Measurements from ENCODE around the gene NR6A1. TPM values are rescaled to one million over a fixed set of nuclear protein-coding genes. Genes with fewer than 3 reads are reported as not detected.
A peak's percentile ranks its signal among the peaks of the same experiment; 100 is the strongest.

NR6A1 gene
- total and polyA plus RNA-seq, 2 experiments from 2014 or later = 44.2 to 139 TPM

GRCh38 chr9:124486778-124487259 lies 284.3 kb downstream of the NR6A1 start:
- no peaks in the 10 kb centered on the region for H3K9me2 ChIP-seq (ENCODE audit: insufficient read depth)
- no peak for DNase-seq (ENCODE audit: low spot score)
- Mint-ChIP-seq H3K4me3 (no peak overlapping the region), H3K27ac (no peak overlapping the region), H3K9me3 (no peaks in the 10 kb centered on the region), H3K36me3 (ENCODE audit: low read depth) (no peaks in the 10 kb centered on the region; the same call in 2 of the 3 replicates), H3K4me1 (peaks cover 30% of the 10 kb centered on the region), H3K27me3 (ENCODE audit: insufficient read depth, low read depth, poor library complexity) (peaks cover 20% of the 10 kb centered on the region)
- H3K27me3 ChIP-seq (ENCODE audit: insufficient read depth) = peaks cover 13% of the 10 kb centered on the region
- H3K4me2 ChIP-seq = peak overlapping the region; percentile 76
- no peaks in the 10 kb centered on the region for H3K79me2 ChIP-seq (replicated peaks; ENCODE audit: insufficient read depth)
- TF ChIP-seq ZNF114 (CRISPR knock-in tag; IDR thresholded peaks at IDR 0.05) = no peak
- H3K36me3 ChIP-seq (ENCODE audit: insufficient read depth) = no peaks in the 10 kb centered on the region
- H3F3A ChIP-seq (replicated peaks; ENCODE audit: low read depth) = 0 out of 2 replicates have a peak, but pooled peaks cover 3% of the 10 kb centered on the region
- peaks cover 15% of the 10 kb centered on the region for H3K4me1 ChIP-seq (ENCODE audit: insufficient read depth)
- no peak overlapping the region for H3K27ac ChIP-seq (ENCODE audit: low read depth)
- no peaks in the 10 kb centered on the region for H4K20me1 ChIP-seq (replicated peaks; ENCODE audit: insufficient read depth)
- H3K4me3 ChIP-seq = peak overlapping the region; percentile 40
- H2AFZ ChIP-seq = peak overlapping the region; percentile 96
- ATAC-seq = no peak

GRCh38 chr9:124485936-124486335 lies 285.2 kb downstream of the NR6A1 start:
- Histone ChIP-seq H3K4me1 (ENCODE audit: insufficient read depth) (peaks cover 19% of the 10 kb centered on the region), H3K36me3 (ENCODE audit: insufficient read depth) (no peaks in the 10 kb centered on the region), H3F3A (replicated peaks; ENCODE audit: low read depth) (0 out of 2 replicates have a peak, but pooled peaks cover 3% of the 10 kb centered on the region), H3K4me2 (no peak overlapping the region), H3K9me2 (ENCODE audit: insufficient read depth) (no peaks in the 10 kb centered on the region), H3K4me3 (no peak overlapping the region), H4K20me1 (replicated peaks; ENCODE audit: insufficient read depth) (no peaks in the 10 kb centered on the region), H3K27me3 (ENCODE audit: insufficient read depth) (peaks cover 15% of the 10 kb centered on the region), H3K27ac (ENCODE audit: low read depth) (no peak overlapping the region), H3K79me2 (replicated peaks; ENCODE audit: insufficient read depth) (no peaks in the 10 kb centered on the region), H2AFZ (no peak overlapping the region)
- peaks cover 23% of the 10 kb centered on the region for H3K27me3 Mint-ChIP-seq (ENCODE audit: insufficient read depth, low read depth, poor library complexity)
- no peak overlapping the region for H3K4me3 Mint-ChIP-seq
- DNase-seq (ENCODE audit: low spot score) = no peak
- peaks cover 32% of the 10 kb centered on the region for H3K4me1 Mint-ChIP-seq
- ATAC-seq = no peak
- no peak overlapping the region for H3K27ac Mint-ChIP-seq
- no peaks in the 10 kb centered on the region for H3K9me3 Mint-ChIP-seq
- H3K36me3 Mint-ChIP-seq (ENCODE audit: low read depth) = no peaks in the 10 kb centered on the region; the same call in 2 of the 3 replicates
- TF ChIP-seq ETS1 (IDR thresholded peaks at IDR 0.05) = no peak
- no peak for TF ChIP-seq CTCF (conservative IDR thresholded peaks at IDR 0.05; ENCODE audit: low read depth in 2 of 2)
- no peak for TF ChIP-seq ZNF114 (CRISPR knock-in tag; IDR thresholded peaks at IDR 0.05)
- no peak for TF ChIP-seq NANOG (IDR thresholded peaks at IDR 0.05; ENCODE audit: borderline replicate concordance)
- no peak for TF ChIP-seq CREB1 (CRISPR knock-in tag; IDR thresholded peaks at IDR 0.05; ENCODE audit: low read depth)
- TF ChIP-seq ZNF462 (CRISPR knock-in tag; IDR thresholded peaks at IDR 0.05) = no peak
- TF ChIP-seq JUNB (IDR thresholded peaks at IDR 0.05; ENCODE audit: unreplicated experiment) = no peak
- no peak for TF ChIP-seq REST (IDR thresholded peaks at IDR 0.05; ENCODE audit: unreplicated experiment)
- TF ChIP-seq POLR2AphosphoS5 (IDR thresholded peaks at IDR 0.05; ENCODE audit: low read depth) = no peak
